ENCODE results near the gene USHBP1. TPM values are rescaled to one million over a fixed set of nuclear protein-coding genes. Genes with fewer than 3 reads are reported as not detected.

Gene USHBP1
- total and polyA plus RNA-seq, 2 of the 4 experiments (the other 2 are of a cell fraction): not detected

GRCh38 chr19:17260842-17261325 lies 3.7 kb downstream of the USHBP1 start:
- Histone ChIP-seq H4K8ac (ENCODE audit: low read depth in 2 of 2, low read length in 2 of 2) (peak overlapping the region in 1 of 2 experiments; percentile 74; a peak in 1 of 4 replicates), H3K4me3 (ENCODE audit: insufficient read depth, low read depth, low read length) (no peak overlapping the region), H4K91ac (ENCODE audit: insufficient read depth, low read depth, low read length) (no peak overlapping the region), H2BK120ac (ENCODE audit: low read depth, low read length) (no peak overlapping the region), H3K9me1 (ENCODE audit: insufficient read depth, low read length) (peaks cover 4% of the 10 kb centered on the region), H3K14ac (replicated peaks; ENCODE audit: low read depth, low read length) (no peak overlapping the region), H3K9me3 (ENCODE audit: control insufficient read depth, insufficient read depth, low read length) (peaks cover 10% of the 10 kb centered on the region), H3K4ac (ENCODE audit: low read depth, low read length) (no peak overlapping the region), H4K20me1 (ENCODE audit: insufficient read depth, low read length) (0 out of 2 replicates have a peak, but pooled peaks cover 4% of the 10 kb centered on the region), H3K27me3 (ENCODE audit: control insufficient read depth, insufficient read depth, low read length) (no peaks in the 10 kb centered on the region), H3K36me3 (ENCODE audit: control insufficient read depth, insufficient read depth, low read length) (no peaks in the 10 kb centered on the region), H3K18ac (ENCODE audit: low read depth, low read length) (no peak overlapping the region), H3K56ac (ENCODE audit: extremely low read depth, insufficient read depth, low read length) (no peak overlapping the region; the same call in 1 of the 2 replicates), H4K5ac (ENCODE audit: low read depth, low read length) (no peak overlapping the region), H3K9ac (ENCODE audit: low read depth, low read length) (no peak overlapping the region), H2BK20ac (ENCODE audit: low read depth, low read length) (no peak overlapping the region), H2AFZ (replicated peaks; ENCODE audit: low read length, poor library complexity) (peak overlapping the region; percentile 89), H3K27ac (ENCODE audit: insufficient read depth, low read length) (no peak overlapping the region), H2AK5ac (ENCODE audit: low read depth, low read length) (peak overlapping the region; percentile 73), H3K4me1 (ENCODE audit: control insufficient read depth, insufficient read depth, low read length) (no peaks in the 10 kb centered on the region), H3K4me2 (ENCODE audit: low read depth, low read length) (no peak overlapping the region), H2BK5ac (ENCODE audit: low read depth, low read length, poor library complexity, severe bottlenecking) (no peak overlapping the region), H3K23ac (ENCODE audit: low read depth, low read length) (no peak overlapping the region; the same call in 1 of the 2 replicates), H2AK9ac (replicated peaks; ENCODE audit: low read depth, low read length, poor library complexity) (peak overlapping the region; percentile 85), H3K79me1 (ENCODE audit: low read depth in 1 of 2, low read length in 2 of 2) (no peaks in the 10 kb centered on the region; a peak in 1 of 4 replicates), H2BK15ac (ENCODE audit: low read depth, low read length) (no peak overlapping the region)
- intact Hi-C loops (cut with micrococcal nuclease) (no loop called here), in situ Hi-C loops (cut with MboI; ENCODE audit: low sequenced_read_pairs) (no loop called here), dilution Hi-C loops (cut with HindIII; ENCODE audit: low sequenced_read_pairs, unreplicated experiment) (no loop called here)
- CTCF ChIA-PET: no interaction called here
- TF ChIP-seq POLR2A (IDR thresholded peaks at IDR 0.05; ENCODE audit: low read depth, low read length) (no peak), RFX5 (IDR thresholded peaks at IDR 0.05; ENCODE audit: low read depth, low read length) (no peak), SMC3 (IDR thresholded peaks at IDR 0.05; ENCODE audit: low read depth, low read length) (peak; percentile 68), MXI1 (IDR thresholded peaks at IDR 0.05; ENCODE audit: borderline replicate concordance, low read depth, low read length) (no peak), RCOR1 (IDR thresholded peaks at IDR 0.05; ENCODE audit: insufficient replicate concordance, low read length) (peak; percentile 28), BHLHE40 (IDR thresholded peaks at IDR 0.05; ENCODE audit: low read depth, low read length) (no peak), USF2 (IDR thresholded peaks at IDR 0.05; ENCODE audit: low read depth, low read length) (no peak), CEBPB (IDR thresholded peaks at IDR 0.05; ENCODE audit: low read depth, low read length) (no peak), ELK1 (IDR thresholded peaks at IDR 0.05; ENCODE audit: borderline replicate concordance, low read depth, low read length) (no peak), NFE2L2 (IDR thresholded peaks at IDR 0.05; ENCODE audit: low read depth, low read length) (no peak), RAD21 (IDR thresholded peaks at IDR 0.05; ENCODE audit: low read length) (peak; percentile 55), CTCF (conservative IDR thresholded peaks at IDR 0.05; ENCODE audit: low read depth, low read length) (peak; percentile 74), CHD1 (IDR thresholded peaks at IDR 0.05; ENCODE audit: low read depth, low read length) (no peak), FOS (IDR thresholded peaks at IDR 0.05; ENCODE audit: low read depth, low read length) (no peak), MAZ (IDR thresholded peaks at IDR 0.05; ENCODE audit: borderline replicate concordance, low read depth, low read length) (no peak), MAFK (IDR thresholded peaks at IDR 0.05; ENCODE audit: low read depth, low read length) (no peak)
- BruUV-seq (replicated peaks): no TSS peak
- DNase-seq (peak; percentile 64), ATAC-seq (ENCODE audit: low read depth) (peak; percentile 98)
- 16% methylated on average over 12 of the region's 15 CpGs; no CpG with 5 or more reads in 1 of the 2 experiments for WGBS, 2 experiments (ENCODE audit: extremely low coverage in 2 of 2, insufficient read length in 1 of 2)
- POLR2A ChIA-PET (ENCODE audit: unreplicated experiment): no interaction called here
